Measurements from ENCODE around the gene NR4A1. TPM values are rescaled to one million over a fixed set of nuclear protein-coding genes. Genes with fewer than 3 reads are reported as not detected.

Gene NR4A1
- total RNA-seq, 1 donor from 2014 or later, result 55.5 TPM

DNA sequence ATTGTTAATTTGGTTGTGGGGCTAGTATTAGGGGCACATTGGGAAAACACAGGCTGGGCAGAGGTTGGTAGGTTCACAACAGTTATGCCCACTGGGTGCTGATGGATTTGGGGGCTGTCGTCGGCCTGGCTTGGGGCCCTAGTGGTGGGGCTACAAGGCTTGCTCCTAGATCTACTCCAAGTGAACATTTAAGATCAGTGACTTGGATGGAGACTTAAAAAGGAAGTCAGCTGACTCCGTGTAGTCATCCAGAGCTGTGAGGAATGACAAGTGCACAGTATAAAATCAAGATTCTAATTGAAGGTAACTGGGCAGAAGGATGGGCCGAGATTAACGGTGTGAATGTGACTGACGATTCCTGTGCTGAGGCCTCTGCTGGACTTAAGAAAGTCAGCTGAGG lies 12.8 kb upstream of the NR4A1 start:
- H3K27ac ChIP-seq (replicated peaks), result peak overlapping the region; percentile 96
- intact Hi-C loops (cut with micrococcal nuclease), result no loop called here
- H3K4me3 ChIP-seq, result peak overlapping the region; percentile 75
- DNase-seq, result no peak
- no peaks in the 10 kb centered on the region for H3K36me3 ChIP-seq
- TF ChIP-seq CTCF (IDR thresholded peaks at IDR 0.05; ENCODE audit: borderline replicate concordance), result no peak
- no peaks in the 10 kb centered on the region for H3K27me3 ChIP-seq (ENCODE audit: low read depth)
- H3K9me3 ChIP-seq (replicated peaks), result no peaks in the 10 kb centered on the region
- peaks cover 97% of the 10 kb centered on the region for H3K4me1 ChIP-seq

DNA sequence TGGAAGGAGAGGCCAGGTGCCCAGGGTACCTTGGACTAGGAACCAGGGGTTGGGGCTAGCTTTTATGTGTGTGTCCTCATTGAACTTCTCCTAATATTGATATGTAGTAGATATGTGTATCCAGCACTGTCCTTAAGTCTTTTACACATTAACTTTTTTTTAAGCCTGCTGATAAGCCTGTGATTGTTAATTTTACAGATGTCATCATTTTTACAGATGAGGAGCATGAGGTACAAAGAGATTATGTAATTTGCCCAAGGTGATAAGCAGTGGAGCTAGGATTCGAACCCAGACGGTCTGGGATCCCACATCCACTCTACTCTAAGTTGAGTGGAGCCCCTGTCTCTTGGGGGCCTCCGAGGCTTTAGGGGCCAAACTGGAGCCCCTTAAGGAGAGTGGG lies 10.2 kb upstream of the NR4A1 start:
- Histone ChIP-seq H3K36me3 (no peaks in the 10 kb centered on the region), H3K27ac (replicated peaks) (peak overlapping the region; percentile 96), H3K4me1 (peaks cover 97% of the 10 kb centered on the region), H3K9me3 (replicated peaks) (no peaks in the 10 kb centered on the region), H3K4me3 (no peak overlapping the region), H3K27me3 (ENCODE audit: low read depth) (no peaks in the 10 kb centered on the region)
- intact Hi-C loops (cut with micrococcal nuclease), result no loop called here
- no peak for TF ChIP-seq CTCF (IDR thresholded peaks at IDR 0.05; ENCODE audit: borderline replicate concordance)
- no peak for DNase-seq

GRCh38 chr12:52041695-52042123 lies 9.5 kb upstream of the NR4A1 start:
- Histone ChIP-seq H3K4me1 (peaks cover 97% of the 10 kb centered on the region), H3K9me3 (replicated peaks) (no peaks in the 10 kb centered on the region), H3K27ac (replicated peaks) (peak overlapping the region; percentile 96), H3K4me3 (no peak overlapping the region), H3K27me3 (ENCODE audit: low read depth) (no peaks in the 10 kb centered on the region), H3K36me3 (no peaks in the 10 kb centered on the region)
- peak; percentile 72 for DNase-seq
- intact Hi-C loops (cut with micrococcal nuclease), result no loop called here
- TF ChIP-seq CTCF (IDR thresholded peaks at IDR 0.05; ENCODE audit: borderline replicate concordance), result no peak

GRCh38 chr12:52042706-52043385 lies 8.4 kb upstream of the NR4A1 start:
- Histone ChIP-seq H3K4me1 (peaks cover 100% of the 10 kb centered on the region), H3K27ac (replicated peaks) (peak overlapping the region; percentile 96), H3K27me3 (ENCODE audit: low read depth) (no peaks in the 10 kb centered on the region), H3K36me3 (no peaks in the 10 kb centered on the region), H3K9me3 (replicated peaks) (no peaks in the 10 kb centered on the region), H3K4me3 (peak overlapping the region; percentile 65)
- no peak for DNase-seq
- intact Hi-C loops (cut with micrococcal nuclease), result no loop called here
- no peak for TF ChIP-seq CTCF (IDR thresholded peaks at IDR 0.05; ENCODE audit: borderline replicate concordance)

DNA sequence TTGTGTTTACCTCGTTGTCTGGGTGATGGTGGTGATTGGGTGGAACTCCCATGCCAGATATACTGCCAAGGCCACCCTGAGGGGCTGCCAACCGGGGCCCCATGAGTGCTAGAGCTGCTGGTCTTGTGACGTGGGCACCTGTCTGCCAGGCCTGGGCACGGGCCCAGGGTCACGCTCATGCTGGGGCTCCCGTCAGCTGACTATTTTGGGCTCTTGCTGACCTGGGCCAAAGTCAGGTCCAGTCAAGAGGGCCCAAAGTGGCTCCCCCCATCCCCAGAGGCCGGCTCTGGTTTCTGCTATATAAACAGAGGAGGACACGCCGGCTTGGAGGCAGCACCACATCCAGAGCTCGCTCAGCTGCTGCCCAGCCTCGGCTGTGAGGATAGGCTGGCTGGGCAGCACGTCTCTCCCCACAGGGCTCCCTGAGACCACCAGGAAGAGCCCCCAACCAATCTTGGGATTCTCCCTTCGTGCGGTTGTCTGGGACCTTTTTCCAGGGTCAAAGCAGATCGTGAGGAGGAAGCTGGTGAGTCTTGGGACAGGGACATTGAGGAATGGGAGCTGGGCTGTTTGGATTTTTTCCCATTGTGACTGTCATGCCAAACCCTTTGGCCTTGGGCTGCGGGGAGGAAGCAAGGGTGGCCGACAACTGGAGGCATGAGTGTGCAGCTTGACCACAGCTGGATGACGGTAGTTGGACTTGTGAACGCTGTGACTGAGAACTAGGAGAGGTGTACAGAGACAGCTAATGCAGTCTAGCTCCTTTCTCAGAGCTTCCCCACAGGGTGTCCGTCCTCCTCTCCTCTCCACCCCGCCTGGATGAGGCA lies 7.6 kb upstream of the NR4A1 start:
- Histone ChIP-seq H3K27me3 (ENCODE audit: low read depth) (no peaks in the 10 kb centered on the region), H3K9me3 (replicated peaks) (no peaks in the 10 kb centered on the region), H3K36me3 (no peaks in the 10 kb centered on the region), H3K27ac (replicated peaks) (peak overlapping the region; percentile 96), H3K4me3 (peak overlapping the region; percentile 65), H3K4me1 (peaks cover 100% of the 10 kb centered on the region)
- peak; percentile 86 for DNase-seq
- intact Hi-C loops (cut with micrococcal nuclease), result no loop called here
- TF ChIP-seq CTCF (IDR thresholded peaks at IDR 0.05; ENCODE audit: borderline replicate concordance), result no peak

All from left ventricle myocardium inferior (tissue), 1 donor.